Measurements from ENCODE around the gene PTPRK.

The PTPRK gene

GRCh38 chr6:128139519-128139918, 380.9 kb downstream of the PTPRK start:
- Histone ChIP-seq H3K9me3 (ENCODE audit: severe bottlenecking) (no peaks in the 10 kb centered on the region), H3K27ac (no peak overlapping the region), H3K36me3 (no peaks in the 10 kb centered on the region), H3K27me3 (ENCODE audit: insufficient read depth, low read depth, severe bottlenecking) (no peaks in the 10 kb centered on the region), H3K4me3 (ENCODE audit: low read depth, low read length) (no peak overlapping the region)
- TF ChIP-seq CTCF (IDR thresholded peaks at IDR 0.05; ENCODE audit: low read depth, low read length), result no peak
- no peak for DNase-seq

- DNase-seq, result no peak
- TF ChIP-seq CTCF (IDR thresholded peaks at IDR 0.05; ENCODE audit: low read depth, low read length), result no peak
- H3K27ac ChIP-seq, result no peak overlapping the region
- no peaks in the 10 kb centered on the region for H3K27me3 ChIP-seq (ENCODE audit: insufficient read depth, low read depth, severe bottlenecking)
- H3K9me3 ChIP-seq (ENCODE audit: severe bottlenecking), result no peaks in the 10 kb centered on the region
- no peak overlapping the region for H3K4me3 ChIP-seq (ENCODE audit: low read depth, low read length)
- H3K36me3 ChIP-seq, result no peaks in the 10 kb centered on the region
These were observed 381.7 kb downstream of the PTPRK start for GRCh38 chr6:128138694-128139093.

GRCh38 chr6:128135325-128135724, 385.1 kb downstream of the PTPRK start:
- TF ChIP-seq CTCF (IDR thresholded peaks at IDR 0.05; ENCODE audit: low read depth, low read length), result no peak
- no peak overlapping the region for H3K27ac ChIP-seq
- no peak for DNase-seq

GRCh38 chr6:128131566-128131965, 388.8 kb downstream of the PTPRK start:
- H3K36me3 ChIP-seq, result no peaks in the 10 kb centered on the region
- no peak for DNase-seq
- no peaks in the 10 kb centered on the region for H3K27me3 ChIP-seq (ENCODE audit: insufficient read depth, low read depth, severe bottlenecking)
- H3K9me3 ChIP-seq (ENCODE audit: severe bottlenecking), result no peaks in the 10 kb centered on the region
- H3K4me3 ChIP-seq (ENCODE audit: low read depth, low read length), result no peak overlapping the region
- H3K27ac ChIP-seq, result no peak overlapping the region
- no peak for TF ChIP-seq CTCF (IDR thresholded peaks at IDR 0.05; ENCODE audit: low read depth, low read length)

More at GRCh38 chr6:128135325-128135724, 385.1 kb downstream of the PTPRK start:
- no peaks in the 10 kb centered on the region for H3K27me3 ChIP-seq (ENCODE audit: insufficient read depth, low read depth, severe bottlenecking)
- H3K9me3 ChIP-seq (ENCODE audit: severe bottlenecking), result no peaks in the 10 kb centered on the region
- H3K36me3 ChIP-seq, result no peaks in the 10 kb centered on the region
- H3K4me3 ChIP-seq (ENCODE audit: low read depth, low read length), result no peak overlapping the region

- TF ChIP-seq CTCF (IDR thresholded peaks at IDR 0.05; ENCODE audit: low read depth, low read length), result no peak
- no peaks in the 10 kb centered on the region for H3K9me3 ChIP-seq (ENCODE audit: severe bottlenecking)
These were observed 389.4 kb downstream of the PTPRK start for GRCh38 chr6:128131036-128131435.

GRCh38 chr6:128129679-128130078, 390.7 kb downstream of the PTPRK start:
- H3K36me3 ChIP-seq, result no peaks in the 10 kb centered on the region

More at GRCh38 chr6:128131036-128131435, 389.4 kb downstream of the PTPRK start:
- H3K36me3 ChIP-seq, result no peaks in the 10 kb centered on the region
- no peak overlapping the region for H3K4me3 ChIP-seq (ENCODE audit: low read depth, low read length)
- DNase-seq, result no peak
- no peak overlapping the region for H3K27ac ChIP-seq
- H3K27me3 ChIP-seq (ENCODE audit: insufficient read depth, low read depth, severe bottlenecking), result no peaks in the 10 kb centered on the region

More at GRCh38 chr6:128129679-128130078, 390.7 kb downstream of the PTPRK start:
- DNase-seq, result no peak
- Histone ChIP-seq H3K27ac (no peak overlapping the region), H3K4me3 (ENCODE audit: low read depth, low read length) (no peak overlapping the region), H3K9me3 (ENCODE audit: severe bottlenecking) (no peaks in the 10 kb centered on the region), H3K27me3 (ENCODE audit: insufficient read depth, low read depth, severe bottlenecking) (no peaks in the 10 kb centered on the region)
- TF ChIP-seq CTCF (IDR thresholded peaks at IDR 0.05; ENCODE audit: low read depth, low read length), result no peak
